Stimulated activated CD4-positive, alpha-beta T cell treated with anti-CD3 and anti-CD28 coated beads, Interleukin-1b, Interleukin-23, amount 100 ng/mL, for 4 hours (primary cell): ENCODE data around the gene NME4.
A peak's percentile ranks its signal among the peaks of the same experiment; 100 is the strongest.
"Not testable (repeated sequence)": the region's sequence is repeated elsewhere in the genome, so short reads cannot be mapped to it uniquely, and the experiment has no call there.

Source experiments
- DNase-seq, 2 donors: peaks; one replicate each; pipeline ENCODE4 v3.0.0-alpha.2; 2020; ENCODE audit warnings: low read depth in 2 of 2

NME4 gene

GRCh38 chr16:398561-399339 lies 1.8 kb downstream of the NME4 start:
- no peak for DNase-seq

- no peak for DNase-seq
Measured at GRCh38 chr16:399340-400019, 2.5 kb downstream of the NME4 start.

- no peak for DNase-seq
Measured at GRCh38 chr16:400061-400591, 3.1 kb downstream of the NME4 start.

- peak; percentile 100 for DNase-seq
Measured at GRCh38 chr16:401468-402348, 4.7 kb downstream of the NME4 start, which contains the start of gene DECR2. DECR2 (plus strand) TSS chr16:401885; CDS start chr16:401964, 79 bp downstream.

GRCh38 chr16:404971-405486 lies 8.0 kb downstream of the NME4 start:
- no peak for DNase-seq

GRCh38 chr16:405548-406506 lies 8.8 kb downstream of the NME4 start:
- no peak for DNase-seq

GRCh38 chr16:407253-407652 lies 10.3 kb downstream of the NME4 start:
- DNase-seq: no peak

GRCh38 chr16:410516-411178 lies 13.6 kb downstream of the NME4 start:
- no peak for DNase-seq

GRCh38 chr16:411576-412265 lies 14.7 kb downstream of the NME4 start:
- no peak for DNase-seq

GRCh38 chr16:414395-415169 lies 17.6 kb downstream of the NME4 start:
- DNase-seq: no peak

GRCh38 chr16:415170-415498 lies 18.1 kb downstream of the NME4 start:
- DNase-seq: not testable (repeated sequence)

GRCh38 chr16:422179-422578 lies 25.2 kb downstream of the NME4 start:
- not testable (repeated sequence) for DNase-seq

GRCh38 chr16:424033-424622 lies 27.1 kb downstream of the NME4 start:
- DNase-seq: no peak

- no peak for DNase-seq
Measured at GRCh38 chr16:424623-425081, 27.7 kb downstream of the NME4 start.

GRCh38 chr16:425082-425718 lies 28.2 kb downstream of the NME4 start, which contains the start of gene RAB11FIP3:
RAB11FIP3 (plus strand) TSS chr16:425649; CDS start chr16:426007, 358 bp downstream.
- peak; percentile 71 to 88 for DNase-seq

- peak; percentile 8 to 43 for DNase-seq
Measured at GRCh38 chr16:425740-426114, 28.7 kb downstream of the NME4 start.

- no peak for DNase-seq
Measured at GRCh38 chr16:426115-426905, 29.3 kb downstream of the NME4 start.
